Cardiac muscle cell (in vitro differentiated cells and primary cell): ENCODE data around the gene SIGLEC6. TPM values are rescaled to one million over a fixed set of nuclear protein-coding genes. Genes with fewer than 3 reads are reported as not detected.

Experiments
- DNase-seq, 2 donors: peaks; one replicate each; pipeline versions ENCODE4 v3.0.0 to v3.0.0-alpha.2; 2010 to 2017; ENCODE audit warnings: low read depth in 1 of 2, low spot score in 1 of 2
- H3K27ac ChIP-seq: fragments of 200-600 bp; sonication (generic); 2 replicates; pipeline ENCODE4 v1.5.1; 2016
- H3K27me3 ChIP-seq: fragments of 200-600 bp; sonication (generic); 2 replicates; pipeline ENCODE4 v1.6.0; 2016; ENCODE audit warnings: control low read depth
- H3K36me3 ChIP-seq: fragments of 200-600 bp; sonication (generic); 2 replicates; pipeline ENCODE4 v1.5.1; 2016; ENCODE audit warnings: control low read depth
- H3K4me1 ChIP-seq: fragments of 200-600 bp; sonication (generic); 2 replicates; pipeline ENCODE4 v1.8.1; 2017; ENCODE audit warnings: low read depth, mild to moderate bottlenecking, mixed run types
- H3K4me3 ChIP-seq: fragments of 200-600 bp; sonication (generic); 2 replicates; pipeline ENCODE4 v1.5.1; 2016; ENCODE audit warnings: mild to moderate bottlenecking
- H3K9me3 ChIP-seq: fragments of 200-600 bp; sonication (generic); 2 replicates; pipeline ENCODE4 v1.5.1; 2017; ENCODE audit warnings: low read depth, mild to moderate bottlenecking, control low read depth
- polyA plus RNA-seq: library from polyadenylated mRNA; unstranded; fragments of >200 nt; fragmentation: Nextera tagmentation; extraction: Ambion mirVana; gene quantifications from 2 replicates; pipeline ENCODE4 v1.2.1, GENCODE V29; 2016
- total RNA-seq: library from RNA; depleted of rRNA; stranded (reverse); fragments of >200 nt; gene quantifications from 2 replicates; pipeline ENCODE4 v1.2.3, GENCODE V29; 2016
- TF ChIP-seq, protein P1 (sequence below): IDR thresholded peaks from 2 replicates; pipeline ENCODE4 v1.5.1; 2012; ENCODE audit warnings: low read depth, mild to moderate bottlenecking, low read length

SIGLEC6 gene
- total and polyA plus RNA-seq, 2 experiments from 2014 or later: not detected

DNA sequence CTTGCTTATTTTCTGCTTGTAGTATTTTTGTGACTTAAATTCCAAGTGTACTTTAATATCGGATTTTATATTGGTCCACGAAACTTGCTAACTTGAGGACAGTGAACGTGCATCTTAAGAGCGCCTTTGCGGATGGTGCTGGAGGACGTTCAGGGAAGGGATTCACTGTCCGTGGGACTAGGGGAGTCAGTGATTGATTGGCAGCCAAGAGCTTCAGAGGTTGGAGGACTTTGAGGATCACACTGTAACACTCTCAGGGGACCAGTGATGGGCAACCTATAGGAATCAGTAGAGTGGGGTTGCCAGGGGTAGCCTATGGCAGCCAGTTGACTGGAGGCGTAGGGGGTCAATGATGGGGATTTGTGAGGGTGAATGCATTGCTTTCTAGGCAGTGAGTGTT, 40.1 kb upstream of the SIGLEC6 start:
- H3K27ac ChIP-seq: no peak overlapping the region
- no peak for DNase-seq
- peaks cover 11% of the 10 kb centered on the region for H3K27me3 ChIP-seq
- H3K36me3 ChIP-seq: peaks cover 12% of the 10 kb centered on the region
- H3K4me3 ChIP-seq: peak overlapping the region; percentile 69
- TF ChIP-seq, protein P1, sequence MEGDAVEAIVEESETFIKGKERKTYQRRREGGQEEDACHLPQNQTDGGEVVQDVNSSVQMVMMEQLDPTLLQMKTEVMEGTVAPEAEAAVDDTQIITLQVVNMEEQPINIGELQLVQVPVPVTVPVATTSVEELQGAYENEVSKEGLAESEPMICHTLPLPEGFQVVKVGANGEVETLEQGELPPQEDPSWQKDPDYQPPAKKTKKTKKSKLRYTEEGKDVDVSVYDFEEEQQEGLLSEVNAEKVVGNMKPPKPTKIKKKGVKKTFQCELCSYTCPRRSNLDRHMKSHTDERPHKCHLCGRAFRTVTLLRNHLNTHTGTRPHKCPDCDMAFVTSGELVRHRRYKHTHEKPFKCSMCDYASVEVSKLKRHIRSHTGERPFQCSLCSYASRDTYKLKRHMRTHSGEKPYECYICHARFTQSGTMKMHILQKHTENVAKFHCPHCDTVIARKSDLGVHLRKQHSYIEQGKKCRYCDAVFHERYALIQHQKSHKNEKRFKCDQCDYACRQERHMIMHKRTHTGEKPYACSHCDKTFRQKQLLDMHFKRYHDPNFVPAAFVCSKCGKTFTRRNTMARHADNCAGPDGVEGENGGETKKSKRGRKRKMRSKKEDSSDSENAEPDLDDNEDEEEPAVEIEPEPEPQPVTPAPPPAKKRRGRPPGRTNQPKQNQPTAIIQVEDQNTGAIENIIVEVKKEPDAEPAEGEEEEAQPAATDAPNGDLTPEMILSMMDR: no peak
- no peaks in the 10 kb centered on the region for H3K4me1 ChIP-seq
- H3K9me3 ChIP-seq: no peaks in the 10 kb centered on the region

DNA sequence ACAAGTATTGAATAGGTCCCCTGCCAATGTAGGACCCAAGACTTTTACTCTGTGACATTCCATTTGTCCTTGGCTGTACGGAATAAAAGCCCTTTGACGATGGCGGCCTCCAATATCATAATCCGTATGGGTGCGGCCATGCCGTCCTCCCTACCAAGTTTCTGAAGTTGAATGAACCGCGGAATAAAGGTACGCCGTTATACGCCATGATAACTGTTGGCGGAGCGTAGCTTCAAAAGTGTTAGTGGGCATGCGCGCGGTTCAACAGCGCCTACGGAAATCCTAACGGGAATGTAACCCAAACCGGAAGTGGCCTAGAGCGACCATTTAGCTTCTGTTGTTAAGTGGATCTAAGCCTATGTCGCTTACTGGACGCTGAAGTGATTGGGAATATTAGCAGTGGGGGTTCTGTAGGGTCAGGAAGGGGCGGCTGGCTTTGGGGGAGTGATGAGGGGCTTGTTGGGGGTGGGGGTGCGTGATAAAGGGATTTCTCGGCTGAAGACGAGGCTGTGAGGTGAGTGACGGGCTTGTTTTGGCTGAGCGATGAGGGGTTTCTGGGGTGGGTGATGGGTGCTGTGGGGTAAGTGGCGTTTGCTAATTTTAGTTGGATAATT, 39.6 kb upstream of the SIGLEC6 start, which contains the start of gene ZNF175:
TSS of gene ZNF175 (plus strand) at position 322 of the 614 bp plus-strand sequence. CDS start 2,047 bp downstream, outside the sequence.
- H3K27ac ChIP-seq: no peak within 1 kb of the TSS
- peaks cover 11% of the 10 kb centered on the region for H3K27me3 ChIP-seq
- TF ChIP-seq, protein P1: no peak
- H3K36me3 ChIP-seq: peaks cover 12% of the 10 kb centered on the region
- peak within 1 kb of the TSS; percentile 69 for H3K4me3 ChIP-seq
- no peaks in the 10 kb centered on the region for H3K4me1 ChIP-seq
- DNase-seq: peak; percentile 97 to 98
- H3K9me3 ChIP-seq: no peaks in the 10 kb centered on the region

- H3K27ac ChIP-seq: no peak overlapping the region
- TF ChIP-seq, protein P1: no peak
Measured at GRCh38 chr19:51568456-51568855, 37.0 kb upstream of the SIGLEC6 start.

DNA sequence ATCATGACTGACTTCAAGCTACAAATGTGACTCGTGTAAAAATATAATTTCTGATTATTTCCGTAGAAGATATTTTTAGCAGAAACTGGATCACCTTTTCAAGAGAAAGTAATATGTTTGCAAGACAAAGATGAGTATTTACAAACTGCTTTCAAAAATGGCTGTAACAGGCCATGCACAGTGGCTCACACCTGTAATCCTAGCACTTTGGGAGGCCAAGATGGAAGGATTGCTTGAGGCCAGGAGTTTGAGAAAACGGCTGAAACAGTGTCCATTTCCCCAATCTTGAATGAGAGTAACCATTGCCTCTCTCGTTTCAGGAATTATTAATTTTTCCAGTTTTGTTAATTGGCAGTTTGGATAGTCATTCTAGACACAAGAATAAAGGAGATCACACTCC, 36.1 kb upstream of the SIGLEC6 start:
- peaks cover 11% of the 10 kb centered on the region for H3K27me3 ChIP-seq
- no peaks in the 10 kb centered on the region for H3K9me3 ChIP-seq
- DNase-seq: no peak
- no peaks in the 10 kb centered on the region for H3K36me3 ChIP-seq
- H3K4me1 ChIP-seq: no peaks in the 10 kb centered on the region
- no peak overlapping the region for H3K4me3 ChIP-seq
- TF ChIP-seq, protein P1: no peak
- H3K27ac ChIP-seq: no peak overlapping the region

More at GRCh38 chr19:51568456-51568855, 37.0 kb upstream of the SIGLEC6 start:
- peak in 1 of 2 donors; percentile 36 for DNase-seq
- Histone ChIP-seq H3K4me1 (no peaks in the 10 kb centered on the region), H3K9me3 (no peaks in the 10 kb centered on the region), H3K4me3 (no peak overlapping the region), H3K27me3 (peaks cover 11% of the 10 kb centered on the region), H3K36me3 (peaks cover under 1% of the 10 kb centered on the region)

- H3K4me3 ChIP-seq: no peak overlapping the region
- peak in 1 of 2 donors; percentile 26 for DNase-seq
- H3K27ac ChIP-seq: no peak overlapping the region
- TF ChIP-seq, protein P1: no peak
- peaks cover 11% of the 10 kb centered on the region for H3K27me3 ChIP-seq
- H3K9me3 ChIP-seq: no peaks in the 10 kb centered on the region
- no peaks in the 10 kb centered on the region for H3K4me1 ChIP-seq
- no peaks in the 10 kb centered on the region for H3K36me3 ChIP-seq
Measured at GRCh38 chr19:51566489-51567100, 35.1 kb upstream of the SIGLEC6 start.
